ENCODE measurements around the gene TMEM156. TPM values are rescaled to one million over a fixed set of nuclear protein-coding genes. Genes with fewer than 3 reads are reported as not detected.

The TMEM156 gene
- total and polyA plus RNA-seq, 4 donors, result 0.58 to 0.70 (median 0.64) TPM

- WGBS, result 92% methylated on average over 6 of the region's 6 CpGs
- H3K9me3 ChIP-seq (ENCODE audit: control insufficient read depth in 4 of 4, low read length in 3 of 4), result no peaks in the 10 kb centered on the region
- no peak for DNase-seq (ENCODE audit: low spot score)
- peaks cover 12 to 79% (median 53%) of the 10 kb centered on the region in 4 donors for H3K36me3 ChIP-seq (ENCODE audit: control insufficient read depth in 4 of 4, insufficient read depth in 3 of 4, low read depth in 1 of 4, low read length in 3 of 4)
- no peak for TF ChIP-seq HNF4A (conservative IDR thresholded peaks at IDR 0.05)
- TF ChIP-seq GABPA (IDR thresholded peaks at IDR 0.05 in 1 of 2, conservative IDR thresholded peaks at IDR 0.05 in 1 of 2), result no peak
- no peak for TF ChIP-seq EGR1 (IDR thresholded peaks at IDR 0.05; ENCODE audit: low read depth in 2 of 2)
- TF ChIP-seq NR2F2 (IDR thresholded peaks at IDR 0.05), result no peak
- no peak for TF ChIP-seq REST (IDR thresholded peaks at IDR 0.05)
- TF ChIP-seq RAD21 (IDR thresholded peaks at IDR 0.05), result no peak
- TF ChIP-seq TAF1 (conservative IDR thresholded peaks at IDR 0.05), result no peak
- no peak for TF ChIP-seq SP1 (IDR thresholded peaks at IDR 0.05)
- TF ChIP-seq YY1 (IDR thresholded peaks at IDR 0.05), result no peak
- TF ChIP-seq HNF4G (IDR thresholded peaks at IDR 0.05), result no peak
- no peak for TF ChIP-seq FOXA2 (IDR thresholded peaks at IDR 0.05)
- no peak for TF ChIP-seq CTCF (IDR thresholded peaks at IDR 0.05; ENCODE audit: low read depth, low read length, missing input control)
- TF ChIP-seq JUND (IDR thresholded peaks at IDR 0.05), result no peak
- H3K4me1 ChIP-seq (ENCODE audit: control insufficient read depth in 4 of 4, insufficient read depth in 4 of 4, low read length in 3 of 4), result no peaks in the 10 kb centered on the region
- no peaks in the 10 kb centered on the region for H3K27me3 ChIP-seq (ENCODE audit: control insufficient read depth in 4 of 4, insufficient read depth in 4 of 4, low read length in 3 of 4)
- no peak overlapping the region for H3K4me3 ChIP-seq (ENCODE audit: low read depth in 1 of 3, low read length in 3 of 3)
- no peak overlapping the region for H3K9ac ChIP-seq (ENCODE audit: low read depth in 1 of 2, low read length in 2 of 2)
- H3K27ac ChIP-seq (ENCODE audit: low read depth in 1 of 2, low read length in 2 of 2), result no peak overlapping the region
Observed at GRCh38 chr4:38930707-38931106, 101.5 kb downstream of the TMEM156 start.

GRCh38 chr4:38930204-38930603 lies 102.0 kb downstream of the TMEM156 start:
- TF ChIP-seq HNF4A (conservative IDR thresholded peaks at IDR 0.05) (no peak), MAX (IDR thresholded peaks at IDR 0.05) (no peak), RXRA (IDR thresholded peaks at IDR 0.05) (no peak), GABPA (IDR thresholded peaks at IDR 0.05 in 1 of 2, conservative IDR thresholded peaks at IDR 0.05 in 1 of 2) (no peak), RAD21 (IDR thresholded peaks at IDR 0.05) (no peak), HNF4G (IDR thresholded peaks at IDR 0.05) (no peak), REST (IDR thresholded peaks at IDR 0.05) (no peak), FOXA2 (IDR thresholded peaks at IDR 0.05) (no peak)
- H3K36me3 ChIP-seq (ENCODE audit: control insufficient read depth in 4 of 4, insufficient read depth in 3 of 4, low read depth in 1 of 4, low read length in 3 of 4), result peaks cover 12 to 77% (median 48%) of the 10 kb centered on the region in 4 donors
- no peaks in the 10 kb centered on the region for H3K27me3 ChIP-seq (ENCODE audit: control insufficient read depth in 4 of 4, insufficient read depth in 4 of 4, low read length in 3 of 4)
- H3K27ac ChIP-seq (ENCODE audit: low read depth in 1 of 2, low read length in 2 of 2), result no peak overlapping the region
- no peak for DNase-seq (ENCODE audit: low spot score)
- no peak overlapping the region for H3K9ac ChIP-seq (ENCODE audit: low read depth in 1 of 2, low read length in 2 of 2)
- H3K4me3 ChIP-seq (ENCODE audit: low read depth in 1 of 3, low read length in 3 of 3), result no peak overlapping the region
- H3K4me1 ChIP-seq (ENCODE audit: control insufficient read depth in 4 of 4, insufficient read depth in 4 of 4, low read length in 3 of 4), result no peaks in the 10 kb centered on the region
- H3K9me3 ChIP-seq (ENCODE audit: control insufficient read depth in 4 of 4, low read length in 3 of 4), result no peaks in the 10 kb centered on the region
- 62% methylated on average over 1 of the region's 1 CpG for WGBS
